K562 (cell line): ENCODE results near the gene PRTFDC1. TPM values are rescaled to one million over a fixed set of nuclear protein-coding genes. Genes with fewer than 3 reads are reported as not detected.

Source experiments
- FOXM1 ChIP-seq, 2 experiments: fragments of 450-650 bp in 1 of 2; sonication (generic) in 1 of 2; formaldehyde crosslinking in 1 of 2; IDR thresholded peaks; 2 replicates each; pipeline versions ENCODE4 v1.6.1 to v1.9.0; 2017 to 2022; ENCODE audit warnings: low read depth in 2 of 2, mild to moderate bottlenecking in 2 of 2, missing genetic modification reagents in 1 of 2, moderate library complexity in 1 of 2
- POLR2AphosphoS2 ChIP-seq: IDR thresholded peaks from 2 replicates; pipeline ENCODE4 v1.6.1; 2012; ENCODE audit warnings: low read length, improper control_type of control experiment
- RREB1 ChIP-seq: fragments of 250-450 bp; sonication (Bioruptor Pico); IDR thresholded peaks from 2 replicates; pipeline ENCODE4 v1.4.0; 2020
- ZBTB34 ChIP-seq: fragments of 250-450 bp; sonication (Bioruptor Pico); IDR thresholded peaks from 2 replicates; pipeline ENCODE4 v1.8.0; 2021; ENCODE audit warnings: mild to moderate bottlenecking, moderate library complexity
- ZFX ChIP-seq: sonication (generic); formaldehyde crosslinking; IDR thresholded peaks from 2 replicates; pipeline ENCODE4 v1.8.0; 2022; ENCODE audit warnings: mild to moderate bottlenecking, missing genetic modification reagents, moderate library complexity
- polyA plus RNA-seq, 8 experiments: library from polyadenylated mRNA; depleted of rRNA in 4 of 8; stranded (reverse) in 5 of 8; unstranded in 3 of 8; fragments of >200 nt; fragmentation: Nextera tagmentation in 2 of 8; fragmentation: Illumina TruSeq in 1 of 8; extraction: Ambion mirVana in 2 of 8; extraction: Trizol in 1 of 8; gene quantifications; 2 replicates each; pipeline versions ENCODE4 v1.2.1 to v1.2.3, GENCODE V29; 2011 to 2014; ENCODE audit warnings: inconsistent platforms in 1 of 8, missing spikeins in 1 of 8
- total RNA-seq, 7 experiments: library from RNA; depleted of rRNA in 6 of 7; stranded (reverse); fragments of >200 nt in 6 of 7; fragmentation: Illumina TruSeq in 2 of 7; extraction: Trizol in 2 of 7; gene quantifications; 2 replicates each; pipeline versions ENCODE4 v1.2.1 to v1.2.3, GENCODE V29; 2011 to 2021; ENCODE audit warnings: low replicate concordance in 1 of 7

PRTFDC1 gene
- total and polyA plus RNA-seq, 9 of the 15 experiments (the other 6 are each of a cell fraction or from before 2014, with no cell fraction given): 7.0 to 27.6 (median 10.0) TPM

- TF ChIP-seq RREB1 (no peak), FOXM1 (IDR thresholded peaks at IDR 0.05; ENCODE audit: low read depth) (peak; percentile 55; the same call in 1 of the 2 replicates), FOXM1 (CRISPR knock-in tag; IDR thresholded peaks at IDR 0.05; ENCODE audit: low read depth) (no peak), ZBTB34 (CRISPR knock-in tag) (0 out of 2 replicates have a peak, but pooled peaks have one; percentile 7), POLR2AphosphoS2 (no peak), ZFX (CRISPR knock-in tag) (peak; percentile 57)
Measured at GRCh38 chr10:24920907-24921881, 31.2 kb downstream of the PRTFDC1 start (continued).
